IPS-NIHi11 (cell line): ENCODE data around the gene CPLX1.

ENCODE experiments used
- DNase-seq: peaks from one replicate; pipeline ENCODE4 v3.0.0; 2012; ENCODE audit warnings: mixed read lengths, low spot score

Gene CPLX1

DNA sequence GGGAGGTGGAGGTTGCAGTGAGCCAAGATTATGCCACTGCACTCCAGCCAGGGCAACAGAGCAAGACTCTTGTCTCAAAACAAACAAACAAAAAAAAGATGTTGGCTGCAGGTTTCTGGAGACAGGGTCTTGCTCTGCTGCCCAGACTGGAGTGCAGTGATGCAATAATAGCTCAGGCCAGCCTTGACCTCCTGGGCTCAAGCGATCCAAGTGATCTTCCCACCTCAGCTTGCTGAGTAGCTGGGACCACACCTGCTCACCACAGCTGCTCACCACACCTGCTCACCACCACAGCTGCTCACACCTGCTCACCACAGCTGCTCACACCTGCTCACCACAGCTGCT is 29.9 kb upstream of the CPLX1 start:
- no peak for DNase-seq

DNA sequence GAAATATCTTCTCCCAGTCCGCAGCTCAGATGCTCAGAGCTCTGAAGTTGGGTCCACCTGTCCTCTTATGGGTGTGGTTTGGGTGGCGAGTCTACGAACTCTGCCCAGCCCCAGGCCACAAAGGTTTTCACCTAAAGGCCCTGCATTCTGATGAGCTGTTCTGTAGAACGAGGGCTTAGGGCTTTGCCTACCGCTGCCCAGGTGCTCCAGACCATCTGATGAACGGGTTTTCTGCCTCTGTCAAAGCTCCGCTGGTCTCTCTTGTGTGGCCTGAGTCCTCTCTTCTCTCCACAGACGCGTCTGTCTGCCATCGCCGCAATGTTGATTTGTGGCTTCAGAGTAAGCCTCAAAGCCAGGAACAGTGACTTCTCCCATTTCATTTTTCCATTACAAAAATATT is 28.4 kb upstream of the CPLX1 start:
- DNase-seq: no peak

DNA sequence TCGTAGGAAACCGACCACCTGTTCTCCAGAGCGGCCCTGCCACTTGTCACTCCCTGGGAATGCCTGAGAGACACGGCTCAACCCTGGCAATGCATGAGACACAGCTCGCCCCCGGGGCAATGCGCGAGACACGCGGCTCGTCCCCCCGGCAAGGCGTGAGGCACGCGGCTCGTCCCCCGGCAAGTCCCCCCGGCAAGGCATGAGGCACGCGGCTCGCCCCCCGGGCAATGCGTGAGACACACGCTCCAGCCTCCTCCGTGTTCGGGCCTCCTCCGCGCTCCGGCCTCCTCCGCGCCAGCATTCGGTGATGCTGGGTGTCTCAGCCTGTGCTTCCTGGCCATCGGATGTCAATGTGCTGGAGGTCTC is 27.5 kb upstream of the CPLX1 start:
- no peak for DNase-seq

DNA sequence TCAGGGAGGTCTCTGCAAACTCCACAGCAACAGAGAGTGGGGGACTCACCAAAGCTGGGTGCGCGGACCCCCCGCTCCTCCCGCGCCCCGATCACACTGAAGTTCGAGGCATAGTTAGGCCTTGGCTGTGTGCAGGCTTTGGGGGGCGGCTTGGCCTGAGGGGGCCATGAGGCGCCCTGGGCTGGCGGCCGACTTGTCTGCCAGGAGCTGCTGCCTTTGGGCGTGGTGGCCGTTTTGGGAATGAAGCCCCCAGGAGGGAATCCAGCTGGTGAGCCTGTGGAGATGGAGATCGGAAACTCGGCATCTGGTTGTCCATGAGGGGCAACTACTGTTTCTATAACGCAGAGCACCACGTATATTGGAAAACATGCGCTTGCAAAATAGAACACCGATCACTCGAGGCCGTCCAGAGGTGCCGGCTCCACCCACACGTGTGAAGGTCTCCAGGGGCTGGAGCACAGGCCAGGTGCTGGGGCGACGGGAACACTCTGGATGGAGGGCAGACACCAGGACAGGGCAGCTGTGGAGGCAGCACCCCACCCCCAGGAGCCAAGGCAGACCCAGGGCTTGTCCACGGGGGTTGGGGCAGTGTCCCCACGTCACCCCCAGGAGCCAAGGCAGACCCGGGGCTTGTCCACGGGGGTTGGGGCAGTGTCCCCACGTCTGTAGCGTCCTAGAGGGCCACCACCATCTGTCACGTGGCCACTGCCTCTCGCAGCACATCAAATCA is 25.9 kb upstream of the CPLX1 start:
- DNase-seq: peak; percentile 5

DNA sequence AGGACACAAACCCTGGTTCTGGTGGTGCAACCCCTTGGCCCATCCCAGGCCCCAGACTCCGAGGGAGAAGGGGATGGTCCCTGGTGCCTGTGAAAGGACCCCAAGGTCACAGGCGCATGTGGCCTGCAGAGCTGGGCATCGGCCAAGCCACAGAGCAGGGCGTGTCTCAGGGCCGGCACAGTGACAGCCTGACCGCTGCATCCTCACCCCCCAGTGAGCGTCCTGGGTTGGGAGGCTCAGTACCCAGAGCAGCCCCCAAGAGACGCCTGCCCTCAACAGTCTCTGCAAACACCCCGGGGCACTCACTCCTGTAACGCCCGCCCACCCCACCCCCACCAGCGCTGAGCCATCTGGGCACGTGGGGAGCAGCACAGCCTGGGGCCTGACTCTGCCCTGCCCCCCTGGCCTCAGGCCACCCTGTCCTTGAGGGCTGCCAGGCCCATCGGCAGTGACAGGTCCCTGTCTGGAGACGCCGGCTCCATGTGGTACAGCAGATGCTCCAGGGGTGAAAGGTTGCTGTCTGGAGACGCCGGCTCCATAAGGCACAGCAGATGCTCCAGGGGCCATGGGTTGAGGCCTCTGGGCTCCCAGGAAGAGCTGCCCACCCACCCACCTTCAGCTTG is 24.5 kb upstream of the CPLX1 start:
- no peak for DNase-seq

DNA sequence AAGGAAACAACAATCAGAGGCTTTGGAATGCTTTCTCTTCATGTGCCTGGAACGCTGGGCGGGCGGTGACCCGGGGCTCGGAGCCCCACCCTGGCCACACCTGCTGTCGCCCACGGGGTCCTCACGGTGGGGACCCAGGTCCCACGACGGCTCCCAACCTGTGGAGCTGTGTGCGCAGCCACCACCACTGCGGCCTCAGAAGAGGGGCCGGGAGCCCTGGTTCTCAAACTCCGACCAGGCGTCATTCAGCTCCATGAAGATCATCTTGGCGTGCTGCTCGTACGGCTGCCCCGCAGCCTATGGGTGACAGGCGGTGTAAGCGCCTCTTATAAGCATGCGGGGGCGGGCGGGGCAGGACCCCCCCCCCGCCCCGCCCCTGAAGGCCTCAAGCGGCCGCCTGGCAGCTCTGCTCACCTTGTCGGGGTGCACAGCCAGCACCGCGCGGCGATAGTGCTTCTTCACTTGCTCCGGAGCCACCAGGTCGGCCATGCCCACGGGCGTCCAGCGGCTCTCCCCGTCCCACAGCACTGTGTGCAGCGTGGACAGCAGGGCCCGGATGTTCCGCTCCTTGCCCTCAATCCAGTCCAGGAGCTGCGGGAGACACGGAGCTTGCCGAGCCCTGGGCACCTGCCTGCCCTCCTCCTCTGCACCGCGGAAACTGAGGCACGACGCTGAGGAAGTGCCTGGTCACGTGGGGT is 23.7 kb upstream of the CPLX1 start:
- DNase-seq: peak; percentile 13

DNA sequence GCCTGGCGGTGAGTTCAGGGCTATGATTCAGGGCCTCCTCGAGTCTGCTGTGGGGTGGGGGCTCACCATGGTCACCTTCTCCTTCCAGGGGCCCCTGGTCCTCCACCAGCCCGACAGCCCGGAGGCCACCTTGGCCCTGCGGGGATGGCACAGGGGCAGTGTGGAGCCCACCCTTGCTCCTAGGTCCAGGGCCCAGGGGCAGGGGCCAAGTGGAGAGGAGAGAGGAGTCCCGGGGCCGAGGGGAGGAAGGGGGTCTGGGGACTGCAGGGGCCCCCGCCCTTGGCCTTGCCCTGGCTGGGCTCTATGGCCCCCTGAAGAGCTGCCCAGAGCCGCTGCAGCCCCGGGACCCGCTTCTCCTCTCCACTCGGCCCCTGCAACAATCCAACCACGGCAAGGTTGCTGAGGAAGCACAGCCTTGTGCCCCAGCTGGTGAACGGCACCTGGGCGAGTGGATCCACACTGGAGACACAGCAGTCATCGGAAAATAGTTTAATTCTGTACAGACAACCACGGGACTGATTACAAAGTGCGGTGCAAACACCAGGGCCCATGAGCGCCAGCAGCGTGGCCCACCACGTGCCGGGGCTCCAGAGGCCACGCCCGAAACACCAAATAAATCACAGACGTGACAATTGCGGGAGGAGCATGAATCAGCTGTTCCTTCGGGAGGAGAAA is 23.0 kb upstream of the CPLX1 start:
- peak; percentile 21 for DNase-seq

DNA sequence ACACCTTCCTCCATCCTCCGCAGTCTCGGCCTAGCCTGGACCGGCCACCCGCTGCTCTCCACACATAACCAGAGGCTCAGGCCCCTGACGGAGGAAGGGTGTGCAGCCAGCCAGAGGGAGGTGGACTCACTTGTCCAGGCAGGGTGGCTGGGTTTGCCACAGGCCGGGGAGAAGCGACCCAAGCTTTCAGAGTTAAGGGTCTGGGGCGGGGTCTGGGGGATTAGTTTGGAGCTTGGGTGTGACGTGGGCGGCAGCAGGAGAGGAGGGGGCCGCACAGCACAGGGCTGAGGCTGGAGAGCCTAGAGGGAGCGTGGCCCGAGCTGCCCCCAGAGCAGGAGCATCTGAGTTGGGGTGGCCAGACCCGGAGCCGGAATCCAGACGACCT is 22.4 kb upstream of the CPLX1 start:
- DNase-seq: peak; percentile 14

DNA sequence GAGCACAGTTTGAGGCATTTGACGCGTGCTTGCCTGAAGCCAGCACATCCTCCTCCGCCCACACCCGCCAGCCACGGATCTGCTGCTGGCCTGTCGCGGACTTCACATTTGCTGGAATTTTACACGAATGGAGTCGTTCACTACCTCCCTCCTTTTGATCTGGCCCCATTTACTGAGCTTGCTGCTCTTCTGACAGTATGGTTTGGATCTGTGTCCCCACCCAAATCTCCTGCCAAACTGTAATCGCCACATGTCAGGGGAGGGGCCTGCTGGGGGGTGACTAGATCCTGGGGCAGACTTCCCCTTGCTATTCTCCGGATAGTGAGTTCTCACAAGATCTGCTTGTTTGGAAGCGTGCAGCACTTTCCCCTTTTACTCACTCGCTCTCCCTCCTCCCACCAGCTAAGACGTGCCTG is 19.9 kb upstream of the CPLX1 start:
- no peak for DNase-seq

DNA sequence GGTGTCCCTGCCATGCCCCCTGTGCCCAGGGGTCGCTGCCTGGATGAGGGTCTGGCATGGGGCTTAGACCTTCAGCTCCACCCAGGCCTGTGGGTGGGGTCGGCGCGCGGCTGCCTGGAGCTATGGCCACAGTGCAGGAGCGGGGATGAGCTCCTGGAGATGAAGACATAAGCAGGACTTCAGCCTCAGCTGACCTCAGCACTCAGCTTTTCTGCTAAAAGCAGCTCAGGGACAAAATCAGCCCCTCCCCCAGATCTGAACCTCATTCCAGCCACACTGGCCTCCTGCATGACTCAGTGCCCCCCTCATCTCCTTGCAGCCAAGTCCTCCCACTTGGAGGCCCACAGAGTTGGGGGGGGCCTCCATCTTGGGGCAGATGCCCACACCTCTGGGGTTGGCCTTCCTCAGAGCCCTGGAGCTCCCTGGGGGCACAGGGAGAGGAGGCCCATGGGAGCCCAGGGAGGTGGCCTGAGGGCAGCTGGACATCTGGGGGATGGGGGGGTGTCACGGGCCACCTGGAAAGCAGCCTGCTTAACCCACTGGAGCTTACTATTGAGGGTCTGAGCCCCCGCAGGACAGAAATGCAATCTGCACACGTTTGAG is 19.4 kb upstream of the CPLX1 start:
- DNase-seq: no peak

DNA sequence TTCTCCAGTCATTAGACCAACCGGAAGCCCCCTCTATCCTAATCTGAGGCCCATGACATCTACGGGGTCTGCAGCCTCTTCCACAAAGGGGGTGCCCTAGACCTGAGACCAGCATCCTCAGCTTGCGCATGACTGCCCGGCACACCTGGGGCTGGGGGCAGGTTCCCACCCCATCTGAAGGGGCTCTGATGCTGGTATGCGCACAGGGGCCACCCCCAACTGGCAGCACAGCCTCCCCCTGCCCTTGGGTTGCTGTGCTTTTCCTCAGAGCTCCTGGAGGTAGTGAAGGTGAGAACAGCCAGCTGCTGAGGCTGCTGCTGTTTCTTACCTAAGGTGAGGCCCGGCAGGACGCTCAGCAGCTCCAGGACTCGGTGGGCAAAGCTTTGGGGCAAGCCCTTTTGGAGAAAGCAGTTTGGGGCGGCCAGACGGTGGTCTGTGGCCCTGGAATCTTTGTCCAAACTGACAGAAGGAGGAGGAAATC is 18.9 kb upstream of the CPLX1 start:
- no peak for DNase-seq

DNA sequence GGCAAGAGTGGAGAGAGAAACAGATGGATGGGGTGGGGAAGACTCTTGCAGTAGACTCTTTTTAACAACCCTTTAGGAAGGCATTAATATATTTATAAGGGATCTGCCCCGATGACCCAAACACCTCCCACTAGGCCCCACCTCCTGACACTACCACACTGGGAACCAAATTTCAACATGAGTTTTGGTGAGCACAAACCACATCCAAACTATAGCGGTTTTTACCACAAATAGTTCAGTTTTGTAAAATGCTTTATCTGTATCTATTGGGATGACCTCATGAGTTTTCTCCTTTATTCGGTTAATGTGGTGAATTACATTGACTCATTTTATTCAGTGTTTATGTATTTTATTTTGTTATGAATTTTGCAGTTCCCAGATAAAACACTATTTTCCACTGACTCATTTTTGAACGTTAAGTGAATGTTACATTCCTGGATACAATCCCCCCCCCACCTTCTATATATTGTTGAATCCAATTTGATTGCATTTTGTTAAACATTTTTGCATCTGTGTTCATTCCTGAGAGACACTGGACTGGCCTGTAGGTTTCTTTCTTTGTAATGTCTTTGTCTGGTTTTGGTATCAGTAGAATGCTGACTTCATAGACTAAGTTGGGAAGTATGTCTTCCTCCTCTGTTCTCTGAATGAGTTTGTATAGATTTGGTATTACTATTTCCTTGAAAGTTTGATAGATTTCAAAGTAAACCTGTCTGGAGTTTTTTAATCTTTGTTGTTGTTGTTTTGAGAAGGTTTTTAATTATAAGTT is 13.9 kb upstream of the CPLX1 start:
- no peak for DNase-seq

DNA sequence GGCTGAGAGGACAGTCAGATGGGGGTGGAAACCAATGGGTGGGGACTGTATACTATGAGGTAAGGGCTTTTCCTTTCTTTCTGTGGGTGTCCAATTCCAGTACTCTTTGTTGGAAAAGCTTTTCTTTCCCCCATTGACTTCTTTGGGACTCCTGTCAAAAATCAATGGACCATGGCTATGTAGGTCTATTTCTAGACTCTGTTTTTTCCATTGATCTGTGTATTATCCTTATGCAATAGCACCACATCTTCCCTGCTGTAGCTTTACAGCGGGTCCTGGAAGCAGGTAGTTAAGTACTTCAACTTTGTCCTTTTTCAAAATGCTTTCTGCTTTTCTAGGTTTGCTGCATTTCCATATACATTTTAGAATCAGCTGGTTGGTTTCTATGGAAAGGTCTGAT is 11.8 kb upstream of the CPLX1 start:
- DNase-seq: no peak

DNA sequence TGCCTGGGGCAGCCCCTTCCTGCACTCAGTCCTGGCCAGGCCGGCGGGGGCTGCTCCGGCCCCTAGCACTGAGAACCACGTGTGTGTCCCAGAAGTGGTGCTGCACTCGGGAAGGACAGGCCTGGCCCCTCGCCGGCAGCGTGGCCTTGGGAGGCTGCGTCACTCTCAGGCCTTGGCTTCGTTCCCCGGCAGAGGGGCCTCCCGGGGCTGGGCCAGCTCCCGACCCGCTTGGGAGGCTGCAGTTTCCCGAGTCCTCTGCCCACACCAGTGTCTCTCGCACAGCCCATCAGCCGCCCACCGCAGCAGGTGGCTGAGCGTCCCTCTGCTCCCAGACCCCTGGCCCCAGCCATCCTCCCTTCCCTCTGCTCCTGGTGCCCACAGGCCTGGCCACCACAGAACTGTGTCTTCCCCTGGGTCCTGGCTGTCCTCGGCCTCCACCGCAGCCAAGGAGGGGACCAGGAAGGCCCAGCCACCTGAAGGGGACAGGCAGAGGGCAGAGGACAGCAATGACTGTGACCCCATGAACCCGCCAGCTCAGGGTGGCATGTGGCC is 10.9 kb upstream of the CPLX1 start:
- no peak for DNase-seq

DNA sequence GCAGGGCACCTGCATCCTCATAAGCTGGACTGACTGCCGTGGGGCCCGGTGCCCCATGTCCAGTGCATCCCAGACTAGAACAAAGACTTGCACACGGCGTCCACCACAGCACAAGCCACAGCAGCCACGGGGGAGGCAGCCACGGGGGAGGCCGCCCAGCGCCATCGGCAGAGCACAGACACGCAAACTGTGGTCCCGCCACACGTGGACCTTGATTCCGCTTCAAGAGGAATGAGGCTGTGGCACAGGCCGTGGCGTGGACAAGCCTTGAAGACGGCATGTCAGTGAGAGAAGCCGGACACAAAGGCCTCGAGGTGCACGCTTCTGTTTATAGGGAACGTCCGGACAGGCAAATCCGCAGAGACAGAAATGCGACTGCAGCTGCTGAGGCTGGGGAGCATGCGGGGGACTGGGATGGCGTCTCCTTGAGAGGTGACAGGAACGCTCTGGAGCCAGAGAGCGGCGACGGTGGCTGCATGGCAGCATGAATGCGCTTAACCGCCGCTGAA is 10.1 kb upstream of the CPLX1 start:
- no peak for DNase-seq

DNA sequence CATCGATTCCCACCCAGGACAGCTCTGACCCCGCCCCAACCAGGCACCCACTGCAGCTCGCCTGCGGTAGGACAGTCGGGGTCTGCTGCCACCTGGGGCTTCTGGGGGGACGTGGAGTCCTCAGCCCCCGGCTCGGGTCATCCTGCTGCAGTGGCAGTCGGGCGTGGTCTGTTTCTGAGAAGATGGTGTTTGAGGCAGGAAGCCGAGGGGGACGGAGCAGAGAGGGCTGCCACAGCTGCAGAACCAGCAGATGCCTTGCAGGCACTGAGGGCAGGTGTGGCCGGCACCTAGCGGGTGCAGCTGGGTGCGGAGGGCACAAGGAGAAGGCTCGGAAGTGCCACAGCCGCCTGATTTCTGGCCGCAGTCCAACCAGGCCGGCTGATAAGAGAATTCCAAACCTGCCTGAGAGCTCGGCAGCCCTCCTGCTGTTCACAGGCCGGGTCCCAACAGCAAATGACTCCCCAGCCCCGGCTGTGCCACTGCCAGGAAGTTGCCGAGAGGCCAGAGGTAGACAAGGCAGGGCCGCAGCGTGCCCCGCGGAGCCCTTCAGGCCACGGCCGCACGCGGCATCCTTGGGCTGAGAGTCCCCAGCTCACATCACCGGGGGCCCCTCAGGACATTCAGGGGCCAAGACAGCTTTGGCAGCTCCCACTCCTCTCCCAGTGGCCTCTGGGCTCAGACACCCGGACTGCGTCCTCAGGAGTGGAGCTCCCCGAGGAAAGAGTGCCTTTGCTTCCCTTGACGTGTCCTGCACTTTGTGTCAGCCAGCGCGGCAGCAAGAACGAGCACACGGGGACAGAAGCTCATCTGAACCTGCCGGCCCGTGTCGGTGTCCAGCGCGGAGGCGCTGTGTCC is 9.4 kb upstream of the CPLX1 start:
- no peak for DNase-seq

DNA sequence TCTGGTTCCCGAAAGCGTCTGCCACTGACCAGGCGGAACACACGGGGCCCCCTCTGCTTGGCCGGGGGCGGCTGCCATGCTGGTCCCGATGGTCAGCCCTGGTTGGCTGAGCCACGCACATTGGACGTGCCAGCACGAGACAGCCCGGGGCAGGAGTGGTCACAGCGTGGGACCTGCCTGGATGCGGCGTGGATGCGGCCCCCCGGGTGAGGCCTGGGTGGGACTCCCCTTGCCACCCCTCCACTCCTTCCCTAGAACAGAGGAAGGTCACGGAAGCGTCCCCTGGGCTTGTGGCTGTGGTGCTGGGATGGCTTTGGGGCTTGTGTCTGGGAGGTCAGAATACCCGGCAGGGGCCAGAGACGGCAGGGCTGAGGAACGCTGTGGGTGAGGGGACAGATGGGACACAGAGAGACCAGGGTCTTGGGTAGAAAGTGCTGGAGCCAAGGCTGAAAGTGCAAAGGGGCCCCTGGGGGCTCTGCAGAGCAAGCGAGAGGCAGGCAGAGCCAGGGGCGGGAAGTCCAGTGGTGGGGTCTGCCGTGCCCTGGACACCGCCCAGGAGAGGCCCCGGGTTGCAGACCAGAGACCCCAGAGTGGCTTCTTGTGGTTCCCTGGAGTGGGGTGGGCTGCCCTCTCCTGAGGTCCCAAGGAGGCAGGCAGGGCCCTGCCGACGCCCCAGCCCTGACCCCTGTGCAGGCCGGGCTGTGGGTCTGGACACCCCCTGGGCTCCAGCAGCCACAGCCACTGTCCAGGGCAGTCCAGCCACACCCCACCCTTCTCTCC is 8.6 kb upstream of the CPLX1 start:
- peak; percentile 17 for DNase-seq

DNA sequence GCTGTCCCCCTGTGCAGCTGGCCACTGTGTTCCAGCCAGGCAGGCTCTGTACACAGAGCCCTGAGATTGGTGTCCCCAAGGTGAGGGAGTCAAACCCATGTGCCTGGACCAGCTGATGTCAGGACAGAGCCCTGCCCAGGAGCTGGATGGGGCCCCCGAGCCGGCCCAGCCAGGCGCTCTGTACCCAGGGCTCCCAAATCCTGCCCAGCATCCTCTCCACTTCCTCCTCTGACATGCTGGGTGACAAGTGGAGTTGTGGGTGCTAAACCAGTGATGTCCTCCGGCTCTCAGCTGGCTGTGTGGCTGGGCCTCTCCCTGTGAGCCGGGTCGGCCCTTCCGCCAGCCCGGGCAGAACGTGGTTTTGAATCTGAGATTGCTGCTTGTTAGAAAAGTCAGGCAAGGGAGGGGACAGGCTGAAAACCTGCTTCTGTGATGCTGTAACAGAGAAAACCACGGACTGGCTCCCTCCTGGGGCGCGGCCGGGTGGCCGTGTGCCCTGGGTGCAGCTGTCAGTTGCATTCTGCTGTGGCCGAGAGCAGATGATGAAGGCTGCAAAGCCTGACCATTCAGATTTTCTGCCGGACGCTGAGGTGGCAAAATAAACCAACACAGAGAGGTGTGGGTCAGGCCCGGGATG is 7.9 kb upstream of the CPLX1 start:
- no peak for DNase-seq

DNA sequence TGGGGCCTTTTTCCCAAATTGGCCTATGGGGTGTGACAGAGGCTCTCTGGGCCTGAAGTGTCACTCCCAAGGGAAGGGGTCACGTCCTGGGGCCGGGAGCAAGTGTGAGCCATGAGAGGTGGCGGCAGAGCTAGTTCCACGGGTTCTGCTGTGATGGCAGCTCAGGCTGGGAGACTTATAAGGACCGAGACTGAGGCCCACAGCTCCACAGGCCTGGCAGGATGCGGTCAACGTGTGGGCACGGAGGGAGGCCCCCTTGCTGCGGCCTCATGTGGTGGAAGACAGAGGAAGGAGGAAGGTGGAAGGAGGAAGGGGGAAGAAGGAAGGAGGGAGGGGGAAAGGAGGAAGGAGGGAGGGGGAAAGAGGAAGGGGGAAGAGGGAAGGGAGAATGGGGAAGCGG is 7.2 kb upstream of the CPLX1 start:
- peak; percentile 15 for DNase-seq
